DOHH2 (cell line): ENCODE data around the gene ANKS1B.

Experiments used
- H3F3A ChIP-seq: fragments of 200-600 bp; sonication (generic), shearing (Covaris generic); 2 replicates; pipeline ENCODE4 v1.6.0; 2016; ENCODE audit warnings: antibody characterized with exemption, mild to moderate bottlenecking; ENCODE audit not compliant: control insufficient read depth, insufficient read depth
- H3K27ac ChIP-seq: fragments of 200-600 bp; sonication (generic); 2 replicates; pipeline ENCODE4 v1.5.1; 2014; ENCODE audit warnings: low read depth, mild to moderate bottlenecking, low read length, moderate library complexity
- H3K27me3 ChIP-seq: fragments of 200-600 bp; sonication (generic); 2 replicates; pipeline ENCODE4 v1.6.1; 2014; ENCODE audit warnings: mild to moderate bottlenecking, low read length, mixed read lengths; ENCODE audit not compliant: control insufficient read depth
- H3K36me3 ChIP-seq: fragments of 200-600 bp; sonication (generic); 2 replicates; pipeline ENCODE4 v1.6.1; 2014; ENCODE audit warnings: mild to moderate bottlenecking, low read length, moderate library complexity, mixed read lengths; ENCODE audit not compliant: control insufficient read depth
- H3K4me1 ChIP-seq: fragments of 200-600 bp; sonication (generic); 2 replicates; pipeline ENCODE4 v1.6.1; 2014; ENCODE audit warnings: mild to moderate bottlenecking, low read length, mixed read lengths; ENCODE audit not compliant: control insufficient read depth
- H3K4me2 ChIP-seq: fragments of 200-600 bp; sonication (generic); 2 replicates; pipeline ENCODE4 v1.6.0; 2014; ENCODE audit warnings: mild to moderate bottlenecking, low read length, moderate library complexity
- H3K4me3 ChIP-seq: fragments of 200-600 bp; sonication (generic); 2 replicates; pipeline ENCODE4 v1.5.1; 2014; ENCODE audit warnings: mild to moderate bottlenecking, low read length, mixed read lengths
- H3K79me2 ChIP-seq: fragments of 200-600 bp; sonication (generic); 2 replicates; pipeline ENCODE4 v1.6.1; 2014; ENCODE audit warnings: mild to moderate bottlenecking, low read length, mixed read lengths; ENCODE audit not compliant: control insufficient read depth
- H3K9me2 ChIP-seq: fragments of 200-600 bp; sonication (generic); replicated peaks from 2 replicates; pipeline ENCODE4 v1.6.1; 2014; ENCODE audit warnings: mild to moderate bottlenecking, low read length, mixed read lengths; ENCODE audit not compliant: control insufficient read depth
- H3K9me3 ChIP-seq: fragments of 200-600 bp; sonication (generic); 2 replicates; pipeline ENCODE4 v1.6.1; 2014; ENCODE audit warnings: antibody characterized with exemption, low read length, mixed read lengths; ENCODE audit not compliant: control insufficient read depth, insufficient read depth
- H4K20me1 ChIP-seq: fragments of 200-600 bp; sonication (generic); 2 replicates; pipeline ENCODE4 v1.6.0; 2014; ENCODE audit warnings: low read depth, mild to moderate bottlenecking, antibody characterized with exemption, low read length, moderate library complexity; ENCODE audit not compliant: control insufficient read depth, insufficient read depth
- EZH2phosphoT487 ChIP-seq: fragments of 200-600 bp; sonication (generic); IDR thresholded peaks from 2 replicates; pipeline ENCODE4 v1.6.1; 2017; ENCODE audit warnings: borderline replicate concordance, mild to moderate bottlenecking, antibody characterized with exemption, low read length, moderate library complexity, mixed read lengths
- TF ChIP-seq, protein P1 (sequence below): fragments of 200-600 bp; sonication (generic); IDR thresholded peaks from one replicate; pipeline ENCODE4 v1.5.1; 2014; ENCODE audit warnings: antibody characterized with exemption, mild to moderate bottlenecking, low read depth, low read length; ENCODE audit not compliant: poor library complexity, severe bottlenecking

The ANKS1B gene

GRCh38 chr12:98698603-98699463 lies 1285.9 kb downstream of the ANKS1B start:
- Histone ChIP-seq H4K20me1 (no peaks in the 10 kb centered on the region), H3K4me3 (no peak overlapping the region), H3K27ac (no peak overlapping the region), H3K36me3 (peaks cover 28% of the 10 kb centered on the region), H3K79me2 (no peaks in the 10 kb centered on the region), H3K4me1 (peaks cover 4% of the 10 kb centered on the region; the same call in 1 of the 2 replicates), H3K4me2 (no peak overlapping the region), H3K9me2 (no peaks in the 10 kb centered on the region), H3K9me3 (no peaks in the 10 kb centered on the region), H3F3A (no peaks in the 10 kb centered on the region), H3K27me3 (no peaks in the 10 kb centered on the region)
- TF ChIP-seq, protein P1, sequence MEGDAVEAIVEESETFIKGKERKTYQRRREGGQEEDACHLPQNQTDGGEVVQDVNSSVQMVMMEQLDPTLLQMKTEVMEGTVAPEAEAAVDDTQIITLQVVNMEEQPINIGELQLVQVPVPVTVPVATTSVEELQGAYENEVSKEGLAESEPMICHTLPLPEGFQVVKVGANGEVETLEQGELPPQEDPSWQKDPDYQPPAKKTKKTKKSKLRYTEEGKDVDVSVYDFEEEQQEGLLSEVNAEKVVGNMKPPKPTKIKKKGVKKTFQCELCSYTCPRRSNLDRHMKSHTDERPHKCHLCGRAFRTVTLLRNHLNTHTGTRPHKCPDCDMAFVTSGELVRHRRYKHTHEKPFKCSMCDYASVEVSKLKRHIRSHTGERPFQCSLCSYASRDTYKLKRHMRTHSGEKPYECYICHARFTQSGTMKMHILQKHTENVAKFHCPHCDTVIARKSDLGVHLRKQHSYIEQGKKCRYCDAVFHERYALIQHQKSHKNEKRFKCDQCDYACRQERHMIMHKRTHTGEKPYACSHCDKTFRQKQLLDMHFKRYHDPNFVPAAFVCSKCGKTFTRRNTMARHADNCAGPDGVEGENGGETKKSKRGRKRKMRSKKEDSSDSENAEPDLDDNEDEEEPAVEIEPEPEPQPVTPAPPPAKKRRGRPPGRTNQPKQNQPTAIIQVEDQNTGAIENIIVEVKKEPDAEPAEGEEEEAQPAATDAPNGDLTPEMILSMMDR = peak; percentile 74
- no peak for TF ChIP-seq EZH2phosphoT487

DNA sequence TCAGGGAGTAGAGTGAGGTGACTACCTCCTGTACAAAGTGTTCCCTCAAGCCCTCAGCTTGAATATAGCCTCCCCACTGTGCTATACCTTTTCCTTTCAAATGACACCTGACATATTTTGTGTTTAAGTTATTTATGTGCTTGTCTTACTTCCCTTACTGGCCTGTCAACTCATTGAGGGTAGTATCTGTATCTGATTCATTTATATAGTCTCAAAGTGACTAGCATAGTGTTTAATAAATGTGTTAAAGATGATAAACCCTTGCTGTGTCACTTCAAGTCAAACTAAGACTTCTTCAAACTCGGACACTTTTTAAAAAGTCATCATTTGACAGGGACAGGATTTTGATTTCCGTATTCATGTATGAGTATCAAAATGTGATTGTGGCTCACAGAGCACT lies 1287.5 kb downstream of the ANKS1B start:
- H3K36me3 ChIP-seq = peaks cover 30% of the 10 kb centered on the region
- H3K27me3 ChIP-seq = no peaks in the 10 kb centered on the region
- no peaks in the 10 kb centered on the region for H3K9me2 ChIP-seq
- H3K9me3 ChIP-seq = no peaks in the 10 kb centered on the region
- no peak overlapping the region for H3K4me3 ChIP-seq
- H3K79me2 ChIP-seq = no peaks in the 10 kb centered on the region
- no peaks in the 10 kb centered on the region for H4K20me1 ChIP-seq
- no peak for TF ChIP-seq EZH2phosphoT487
- TF ChIP-seq, protein P1 = no peak
- peaks cover 4% of the 10 kb centered on the region; the same call in 1 of the 2 replicates for H3K4me1 ChIP-seq
- H3F3A ChIP-seq = no peaks in the 10 kb centered on the region
- H3K4me2 ChIP-seq = no peak overlapping the region
- no peak overlapping the region for H3K27ac ChIP-seq

- Histone ChIP-seq H3K9me3 (no peaks in the 10 kb centered on the region), H3K9me2 (no peaks in the 10 kb centered on the region), H3K36me3 (peaks cover 30% of the 10 kb centered on the region), H3K4me3 (no peak overlapping the region), H3K27ac (no peak overlapping the region), H4K20me1 (no peaks in the 10 kb centered on the region), H3K27me3 (no peaks in the 10 kb centered on the region), H3F3A (no peaks in the 10 kb centered on the region), H3K79me2 (no peaks in the 10 kb centered on the region), H3K4me1 (peaks cover 4% of the 10 kb centered on the region; the same call in 1 of the 2 replicates), H3K4me2 (no peak overlapping the region)
- TF ChIP-seq, protein P1 = no peak
- no peak for TF ChIP-seq EZH2phosphoT487
Measured at GRCh38 chr12:98696036-98696646, 1288.6 kb downstream of the ANKS1B start.
